HCT116 (cell line): ENCODE data around the gene BCAS4. TPM values are rescaled to one million over a fixed set of nuclear protein-coding genes. Genes with fewer than 3 reads are reported as not detected.

Experiments used
- ATAC-seq: fragments of 200-7000 bp; cut with Tn5 transposase; 2 replicates; pipeline ENCODE4 v1.9.1; 2020; ENCODE audit warnings: mild to moderate bottlenecking, moderate library complexity
- BruUV-seq: library from RNA; stranded (reverse); fragments of 400-500 nt; replicated peaks from 2 replicates; lab custom pipeline; 2021; lab: Mats Ljungman, UMichigan
- CTCF ChIA-PET: fragments of 300-600 bp; sonication (Branson Sonifier 250); formaldehyde crosslinking; loops from one replicate; lab custom pipeline; 2021; ENCODE audit warnings: antibody characterized with exemption; lab: Charles Lee
- POLR2A ChIA-PET: fragments of 300-600, 350-600 bp; sonication (Branson Sonifier 250); formaldehyde crosslinking; loops from one replicate; lab custom pipeline; 2021; ENCODE audit warnings: antibody characterized with exemption; lab: Charles Lee
- RAD21 ChIA-PET, 2 experiments: fragments of 300-600 bp; sonication (Branson Sonifier 250); formaldehyde crosslinking; loops; one replicate each; lab custom pipeline; 2023; ENCODE audit warnings: low total read pairs in 2 of 2; ENCODE audit not compliant: uncharacterized antibody in 2 of 2, unreplicated experiment in 2 of 2, low non-redundant PET in 1 of 2; lab: Charles Lee
- DNase-seq: peaks from one replicate; pipeline ENCODE4 v3.0.0-alpha.2; 2010; ENCODE audit warnings: low read depth, low spot score
- H2AFZ ChIP-seq: fragments of 200-600 bp; shearing (Covaris generic), sonication (generic); 2 replicates; pipeline ENCODE4 v1.6.1; 2017; ENCODE audit warnings: low read depth, mixed run types, mixed read lengths, antibody characterized with exemption, low read length; ENCODE audit not compliant: poor library complexity, severe bottlenecking
- H3K27ac ChIP-seq: 2 replicates; pipeline ENCODE4 v1.5.1; 2012; ENCODE audit warnings: low read depth, low read length
- H3K27me3 ChIP-seq: fragments of 200-600 bp; sonication (generic); 2 replicates; pipeline ENCODE4 v1.6.1; 2016; ENCODE audit warnings: mixed run types, low read length, mixed read lengths; ENCODE audit not compliant: insufficient read depth
- H3K36me3 ChIP-seq, 2 experiments: fragments of 200-500 bp in 1 of 2; fragments of 200-600 bp in 1 of 2; sonication (Bioruptor generic) in 1 of 2; sonication (generic) in 1 of 2; 2 replicates each; pipeline versions ENCODE4 v1.5.1 to v1.6.1; 2014 to 2016; ENCODE audit warnings: low read length in 2 of 2, inconsistent platforms in 1 of 2, mixed read lengths in 1 of 2, mixed run types in 1 of 2; ENCODE audit not compliant: insufficient read depth in 2 of 2, control insufficient read depth in 1 of 2
- H3K4me1 ChIP-seq, 2 experiments: fragments of 200-600 bp in 1 of 2; sonication (generic) in 1 of 2; 2 replicates each; pipeline versions ENCODE4 v1.5.1 to v1.6.1; 2012 to 2017; ENCODE audit warnings: low read length in 2 of 2, inconsistent platforms in 1 of 2, mild to moderate bottlenecking in 1 of 2, mixed read lengths in 1 of 2, mixed run types in 1 of 2, moderate library complexity in 1 of 2; ENCODE audit not compliant: insufficient read depth in 2 of 2, control insufficient read depth in 1 of 2
- H3K4me2 ChIP-seq: fragments of 200-600 bp; sonication (generic); 2 replicates; pipeline ENCODE4 v1.6.1; 2017; ENCODE audit warnings: mixed run types, low read length, mixed read lengths
- H3K4me3 ChIP-seq, 2 experiments: fragments of 200-600 bp in 1 of 2; sonication (generic) in 1 of 2; replicated peaks in 1 of 2; 2 replicates each; pipeline ENCODE4 v1.5.1; 2011 to 2016; ENCODE audit warnings: low read length in 2 of 2, control low read depth in 1 of 2, low read depth in 1 of 2, mild to moderate bottlenecking in 1 of 2, mixed read lengths in 1 of 2, mixed run types in 1 of 2
- H3K79me2 ChIP-seq: fragments of 200-600 bp; sonication (generic); 2 replicates; pipeline ENCODE4 v1.6.1; 2017; ENCODE audit warnings: mild to moderate bottlenecking, mixed run types, low read length, moderate library complexity, mixed read lengths; ENCODE audit not compliant: insufficient read depth
- H3K9ac ChIP-seq: fragments of 200-600 bp; sonication (generic); 2 replicates; pipeline ENCODE4 v1.6.1; 2016; ENCODE audit warnings: low read length, mixed read lengths
- H3K9me2 ChIP-seq: fragments of 200-600 bp; sonication (generic), shearing (Covaris generic); 2 replicates; pipeline ENCODE4 v1.6.1; 2017; ENCODE audit warnings: mixed run types, mild to moderate bottlenecking, moderate library complexity; ENCODE audit not compliant: insufficient read depth
- H3K9me3 ChIP-seq, 2 experiments: fragments of 200-500 bp in 1 of 2; fragments of 200-600 bp in 1 of 2; sonication (Bioruptor generic) in 1 of 2; sonication (generic) in 1 of 2; 2 replicates each; pipeline ENCODE4 v1.6.1; 2014 to 2017; ENCODE audit warnings: low read length in 2 of 2, mixed read lengths in 2 of 2, inconsistent platforms in 1 of 2, low read depth in 1 of 2, mild to moderate bottlenecking in 1 of 2, mixed run types in 1 of 2, moderate library complexity in 1 of 2; ENCODE audit not compliant: control insufficient read depth in 1 of 2, insufficient read depth in 1 of 2
- H4K20me1 ChIP-seq: fragments of 200-600 bp; sonication (generic), shearing (Covaris generic); 2 replicates; pipeline ENCODE4 v1.6.1; 2017; ENCODE audit warnings: mixed run types, mild to moderate bottlenecking, moderate library complexity; ENCODE audit not compliant: insufficient read depth
- EGR1 ChIP-seq: IDR thresholded peaks from 2 replicates; pipeline ENCODE4 v1.6.1; 2012; ENCODE audit warnings: low read depth
- EZH2 ChIP-seq: fragments of 200-600 bp; sonication (generic); IDR thresholded peaks from 2 replicates; pipeline ENCODE4 v1.6.1; 2017; ENCODE audit warnings: antibody characterized with exemption, mixed run types
- JUND ChIP-seq: IDR thresholded peaks from 2 replicates; pipeline ENCODE4 v1.6.1; 2012
- intact Hi-C: fragments of 100-400 bp; cut with micrococcal nuclease; formaldehyde crosslinking; loops from 2 replicates; pipeline ENCODE4 v1.10.0; 2022
- total RNA-seq: library from RNA; stranded (reverse); gene quantifications from one replicate; pipeline ENCODE4 v1.2.1, GENCODE V29; 2021; ENCODE audit not compliant: unreplicated experiment
- TF ChIP-seq, protein P1 (sequence below), 3 experiments: fragments of 200-600 bp in 1 of 3; sonication (generic) in 1 of 3; IDR thresholded peaks in 2 of 3; conservative IDR thresholded peaks in 1 of 3; 2 replicates each; pipeline ENCODE4 v1.5.1; 2012 to 2017; ENCODE audit warnings: low read depth in 2 of 3, low read length in 2 of 3, antibody characterized with exemption in 1 of 3, borderline replicate concordance in 1 of 3, control low read depth in 1 of 3, mild to moderate bottlenecking in 1 of 3, mixed read lengths in 1 of 3, mixed run types in 1 of 3, moderate library complexity in 1 of 3; ENCODE audit not compliant: insufficient read depth in 1 of 3
- TF ChIP-seq, protein P2 (sequence below): IDR thresholded peaks from 2 replicates; pipeline ENCODE4 v1.6.1; 2012; ENCODE audit warnings: low read depth
- TF ChIP-seq, protein P3 (sequence below): IDR thresholded peaks from 2 replicates; pipeline ENCODE4 v1.6.1; 2012

The BCAS4 gene
- total RNA-seq, 1 experiment from 2014 or later, result 18.9 TPM

GRCh38 chr20:50842821-50843220 lies 48.0 kb downstream of the BCAS4 start:
- intact Hi-C loops, result no loop called here
- CTCF ChIA-PET, result no interaction called here
- Histone ChIP-seq H3K9me2 (no peaks in the 10 kb centered on the region), H3K4me2 (no peak overlapping the region), H3K36me3 (no peaks in the 10 kb centered on the region), H3K9me3 (no peaks in the 10 kb centered on the region), H3K79me2 (no peaks in the 10 kb centered on the region), H2AFZ (no peak overlapping the region), H3K4me3 (no peak overlapping the region), H3K27ac (no peak overlapping the region), H3K9ac (no peak overlapping the region), H3K4me1 (peaks cover 43 to 45% of the 10 kb centered on the region in 2 experiments), H4K20me1 (no peaks in the 10 kb centered on the region), H3K27me3 (no peaks in the 10 kb centered on the region)
- RAD21 ChIA-PET, result no interaction called here
- TF ChIP-seq, protein P1, sequence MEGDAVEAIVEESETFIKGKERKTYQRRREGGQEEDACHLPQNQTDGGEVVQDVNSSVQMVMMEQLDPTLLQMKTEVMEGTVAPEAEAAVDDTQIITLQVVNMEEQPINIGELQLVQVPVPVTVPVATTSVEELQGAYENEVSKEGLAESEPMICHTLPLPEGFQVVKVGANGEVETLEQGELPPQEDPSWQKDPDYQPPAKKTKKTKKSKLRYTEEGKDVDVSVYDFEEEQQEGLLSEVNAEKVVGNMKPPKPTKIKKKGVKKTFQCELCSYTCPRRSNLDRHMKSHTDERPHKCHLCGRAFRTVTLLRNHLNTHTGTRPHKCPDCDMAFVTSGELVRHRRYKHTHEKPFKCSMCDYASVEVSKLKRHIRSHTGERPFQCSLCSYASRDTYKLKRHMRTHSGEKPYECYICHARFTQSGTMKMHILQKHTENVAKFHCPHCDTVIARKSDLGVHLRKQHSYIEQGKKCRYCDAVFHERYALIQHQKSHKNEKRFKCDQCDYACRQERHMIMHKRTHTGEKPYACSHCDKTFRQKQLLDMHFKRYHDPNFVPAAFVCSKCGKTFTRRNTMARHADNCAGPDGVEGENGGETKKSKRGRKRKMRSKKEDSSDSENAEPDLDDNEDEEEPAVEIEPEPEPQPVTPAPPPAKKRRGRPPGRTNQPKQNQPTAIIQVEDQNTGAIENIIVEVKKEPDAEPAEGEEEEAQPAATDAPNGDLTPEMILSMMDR (IDR thresholded peaks at IDR 0.05 in 2 of 3, conservative IDR thresholded peaks at IDR 0.05 in 1 of 3; ENCODE audit: borderline replicate concordance in 1 of 3, insufficient read depth in 1 of 3, low read depth in 2 of 3, low read length in 2 of 3), result no peak
- TF ChIP-seq EZH2, result no peak
- TF ChIP-seq EGR1, result no peak
- TF ChIP-seq JUND, result no peak
- TF ChIP-seq, protein P2, sequence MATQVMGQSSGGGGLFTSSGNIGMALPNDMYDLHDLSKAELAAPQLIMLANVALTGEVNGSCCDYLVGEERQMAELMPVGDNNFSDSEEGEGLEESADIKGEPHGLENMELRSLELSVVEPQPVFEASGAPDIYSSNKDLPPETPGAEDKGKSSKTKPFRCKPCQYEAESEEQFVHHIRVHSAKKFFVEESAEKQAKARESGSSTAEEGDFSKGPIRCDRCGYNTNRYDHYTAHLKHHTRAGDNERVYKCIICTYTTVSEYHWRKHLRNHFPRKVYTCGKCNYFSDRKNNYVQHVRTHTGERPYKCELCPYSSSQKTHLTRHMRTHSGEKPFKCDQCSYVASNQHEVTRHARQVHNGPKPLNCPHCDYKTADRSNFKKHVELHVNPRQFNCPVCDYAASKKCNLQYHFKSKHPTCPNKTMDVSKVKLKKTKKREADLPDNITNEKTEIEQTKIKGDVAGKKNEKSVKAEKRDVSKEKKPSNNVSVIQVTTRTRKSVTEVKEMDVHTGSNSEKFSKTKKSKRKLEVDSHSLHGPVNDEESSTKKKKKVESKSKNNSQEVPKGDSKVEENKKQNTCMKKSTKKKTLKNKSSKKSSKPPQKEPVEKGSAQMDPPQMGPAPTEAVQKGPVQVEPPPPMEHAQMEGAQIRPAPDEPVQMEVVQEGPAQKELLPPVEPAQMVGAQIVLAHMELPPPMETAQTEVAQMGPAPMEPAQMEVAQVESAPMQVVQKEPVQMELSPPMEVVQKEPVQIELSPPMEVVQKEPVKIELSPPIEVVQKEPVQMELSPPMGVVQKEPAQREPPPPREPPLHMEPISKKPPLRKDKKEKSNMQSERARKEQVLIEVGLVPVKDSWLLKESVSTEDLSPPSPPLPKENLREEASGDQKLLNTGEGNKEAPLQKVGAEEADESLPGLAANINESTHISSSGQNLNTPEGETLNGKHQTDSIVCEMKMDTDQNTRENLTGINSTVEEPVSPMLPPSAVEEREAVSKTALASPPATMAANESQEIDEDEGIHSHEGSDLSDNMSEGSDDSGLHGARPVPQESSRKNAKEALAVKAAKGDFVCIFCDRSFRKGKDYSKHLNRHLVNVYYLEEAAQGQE, result no peak
- TF ChIP-seq, protein P3, sequence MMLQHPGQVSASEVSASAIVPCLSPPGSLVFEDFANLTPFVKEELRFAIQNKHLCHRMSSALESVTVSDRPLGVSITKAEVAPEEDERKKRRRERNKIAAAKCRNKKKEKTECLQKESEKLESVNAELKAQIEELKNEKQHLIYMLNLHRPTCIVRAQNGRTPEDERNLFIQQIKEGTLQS, result no peak
- DNase-seq (no peak), ATAC-seq (no peak)
- POLR2A ChIA-PET, result no interaction called here
- BruUV-seq, result no TSS peak
